GM18526 (cell line): Measurements from ENCODE around the gene NYNRIN.

ENCODE experiments used
- POLR2A ChIP-seq: IDR thresholded peaks from 3 replicates; pipeline ENCODE4 v1.6.1; 2011; ENCODE audit not compliant: insufficient read length; ENCODE audit errors: extremely low read depth

Gene NYNRIN

GRCh38 chr14:24368212-24368561, 30.6 kb upstream of the NYNRIN start:
- TF ChIP-seq POLR2A = no peak

GRCh38 chr14:24368562-24369252, 30.1 kb upstream of the NYNRIN start:
- no peak for TF ChIP-seq POLR2A

- no peak for TF ChIP-seq POLR2A
Observed at GRCh38 chr14:24369463-24369862, 29.3 kb upstream of the NYNRIN start.

- no peak for TF ChIP-seq POLR2A
Observed at GRCh38 chr14:24369907-24370687, 28.7 kb upstream of the NYNRIN start.

GRCh38 chr14:24370748-24371147, 28.1 kb upstream of the NYNRIN start:
- TF ChIP-seq POLR2A = no peak

GRCh38 chr14:24372701-24373416, 25.9 kb upstream of the NYNRIN start:
- no peak for TF ChIP-seq POLR2A

- TF ChIP-seq POLR2A = no peak
Observed at GRCh38 chr14:24376448-24377070, 22.2 kb upstream of the NYNRIN start.

- no peak for TF ChIP-seq POLR2A
Observed at GRCh38 chr14:24377126-24377525, 21.7 kb upstream of the NYNRIN start.

- no peak for TF ChIP-seq POLR2A
Observed at GRCh38 chr14:24377657-24378056, 21.1 kb upstream of the NYNRIN start.

GRCh38 chr14:24378327-24378726, 20.5 kb upstream of the NYNRIN start:
- no peak for TF ChIP-seq POLR2A

GRCh38 chr14:24378981-24379906, 19.6 kb upstream of the NYNRIN start:
- TF ChIP-seq POLR2A = no peak

GRCh38 chr14:24379907-24380730, 18.7 kb upstream of the NYNRIN start:
- TF ChIP-seq POLR2A = no peak

- TF ChIP-seq POLR2A = no peak
Observed at GRCh38 chr14:24381363-24382063, 17.3 kb upstream of the NYNRIN start.
